K562 (cell line): ENCODE measurements around the gene HADHB. TPM values are rescaled to one million over a fixed set of nuclear protein-coding genes. Genes with fewer than 3 reads are reported as not detected.

Source experiments
- ATAC-seq: fragments of 200-7000 bp; cut with Tn5 transposase; 3 replicates; pipeline ENCODE4 v1.9.1; 2020; ENCODE audit warnings: moderate library complexity
- BruUV-seq: library from RNA; stranded (reverse); fragments of 400-500 nt; replicated peaks from 2 replicates; lab custom pipeline; 2021; lab: Mats Ljungman, UMichigan
- CTCF ChIA-PET: fragments of 300-600 bp; formaldehyde crosslinking; extraction: SDS; loops from one replicate; lab custom pipeline; 2021; ENCODE audit warnings: low intra/inter-chr PET ratio; lab: Yijun Ruan, JAX
- POLR2A ChIA-PET: fragments of 300-600, 350-650 bp; sonication (Branson Sonifier 250); formaldehyde crosslinking; extraction: SDS; loops from one replicate; lab custom pipeline; 2021; ENCODE audit warnings: antibody characterized with exemption, inconsistent platforms; lab: Yijun Ruan, JAX
- DNase-seq, 4 experiments: peaks; one replicate each; pipeline versions ENCODE4 v3.0.0 to v3.0.0-alpha.2; 2011 to 2018; ENCODE audit warnings: low spot score in 3 of 4, mixed read lengths in 3 of 4; ENCODE audit errors: extremely low read depth in 1 of 4
- FAIRE-seq: peaks from 2 replicates; lab custom pipeline; 2011; peaks lifted over from hg19 to GRCh38; lab: Jason Lieb, UNC
- H2AFZ ChIP-seq: 2 replicates; pipeline ENCODE4 v1.6.0; 2011; ENCODE audit warnings: low read depth, low read length, control low read depth, inconsistent platforms
- H3K27ac ChIP-seq: fragments of 200-600 bp; 3 replicates; pipeline ENCODE4 v1.8.0; 2011; ENCODE audit warnings: low read depth, mild to moderate bottlenecking, control low read depth, inconsistent platforms, low read length, moderate library complexity, mixed read lengths; ENCODE audit errors: extremely low read depth
- H3K27me3 ChIP-seq, 2 experiments: fragments of 300-600 bp in 1 of 2; 2 replicates in 1 of 2; 3 replicates in 1 of 2; pipeline versions ENCODE4 v1.6.0 to v1.8.0; 2011; ENCODE audit warnings: inconsistent platforms in 2 of 2, low read length in 2 of 2, mild to moderate bottlenecking in 1 of 2, mixed read lengths in 1 of 2, moderate library complexity in 1 of 2; ENCODE audit not compliant: control insufficient read depth in 2 of 2, insufficient read depth in 2 of 2
- H3K36me3 ChIP-seq: fragments of 300-600 bp; 3 replicates; pipeline ENCODE4 v1.8.0; 2011; ENCODE audit warnings: mild to moderate bottlenecking, low read length, inconsistent platforms; ENCODE audit not compliant: control insufficient read depth, insufficient read depth
- H3K4me1 ChIP-seq, 2 experiments: fragments of 200-600 bp in 1 of 2; replicated peaks in 1 of 2; 2 replicates in 1 of 2; 3 replicates in 1 of 2; pipeline versions ENCODE4 v1.5.1 to v1.8.0; 2011; ENCODE audit warnings: inconsistent platforms in 2 of 2, low read length in 2 of 2, mild to moderate bottlenecking in 1 of 2, mixed read lengths in 1 of 2, moderate library complexity in 1 of 2; ENCODE audit not compliant: control insufficient read depth in 2 of 2, insufficient read depth in 2 of 2
- H3K4me2 ChIP-seq: 2 replicates; pipeline ENCODE4 v1.6.1; 2011; ENCODE audit warnings: low read length, control low read depth, inconsistent platforms, mixed read lengths; ENCODE audit not compliant: insufficient read depth
- H3K4me3 ChIP-seq: fragments of 200-600 bp; sonication (generic), shearing (Covaris generic); 2 replicates; pipeline ENCODE4 v1.5.1; 2016; ENCODE audit warnings: control low read depth, inconsistent platforms
- H3K79me2 ChIP-seq: fragments of 200-600 bp; 3 replicates; pipeline ENCODE4 v1.8.0; 2011; ENCODE audit warnings: low read length, inconsistent platforms; ENCODE audit not compliant: control insufficient read depth, insufficient read depth
- H3K9ac ChIP-seq, 2 experiments: 2 replicates each; pipeline versions ENCODE4 v1.6.0 to v1.6.1; 2011; ENCODE audit warnings: low read depth in 2 of 2, low read length in 2 of 2, control low read depth in 1 of 2, inconsistent platforms in 1 of 2, mild to moderate bottlenecking in 1 of 2, mixed read lengths in 1 of 2; ENCODE audit not compliant: insufficient read depth in 1 of 2
- H3K9me1 ChIP-seq: one replicate; pipeline ENCODE4 v1.6.0; 2011; ENCODE audit warnings: inconsistent platforms, mild to moderate bottlenecking, low read length, moderate library complexity; ENCODE audit not compliant: control insufficient read depth, insufficient read depth
- H3K9me3 ChIP-seq: replicated peaks from 2 replicates; pipeline ENCODE4 v1.5.1; 2011; ENCODE audit warnings: low read depth, low read length, inconsistent platforms; ENCODE audit not compliant: control insufficient read depth, insufficient read depth
- H4K20me1 ChIP-seq: replicated peaks from 2 replicates; pipeline ENCODE4 v1.6.1; 2011; ENCODE audit warnings: low read length, inconsistent platforms, mixed read lengths; ENCODE audit not compliant: control insufficient read depth, insufficient read depth
- BHLHE40 ChIP-seq: IDR thresholded peaks from 2 replicates; pipeline ENCODE4 v1.6.1; 2011; ENCODE audit warnings: low read length, improper control_type of control experiment
- CBX1 ChIP-seq: sonication (generic); IDR thresholded peaks from 2 replicates; pipeline ENCODE4 v1.6.1; 2016; ENCODE audit warnings: antibody characterized with exemption, low read depth, mild to moderate bottlenecking
- CREB5 ChIP-seq: fragments of 250-450 bp; sonication (Bioruptor Pico); IDR thresholded peaks from 2 replicates; pipeline ENCODE4 v1.5.0; 2020; ENCODE audit warnings: mild to moderate bottlenecking
- CSDE1 ChIP-seq, 2 experiments: fragments of 450-650 bp; IDR thresholded peaks; 2 replicates each; pipeline ENCODE4 v1.6.1; 2016; ENCODE audit warnings: mild to moderate bottlenecking in 1 of 2
- HIVEP1 ChIP-seq: fragments of 250-450 bp; sonication (Bioruptor Pico); IDR thresholded peaks from 2 replicates; pipeline ENCODE4 v1.4.0; 2020; ENCODE audit warnings: mild to moderate bottlenecking
- L3MBTL2 ChIP-seq: fragments of 450-650 bp; IDR thresholded peaks from 2 replicates; pipeline ENCODE4 v1.6.1; 2016; ENCODE audit warnings: mild to moderate bottlenecking, moderate library complexity
- MCM2 ChIP-seq: fragments of 450-650 bp; IDR thresholded peaks from 2 replicates; pipeline ENCODE4 v1.6.1; 2017; ENCODE audit warnings: low read depth, mild to moderate bottlenecking
- MXI1 ChIP-seq: IDR thresholded peaks from 2 replicates; pipeline ENCODE4 v1.6.1; 2011; ENCODE audit warnings: low read depth, mild to moderate bottlenecking, improper control_type of control experiment, low read length
- TFAM ChIP-seq: fragments of 250-450 bp; sonication (Bioruptor Pico); conservative IDR thresholded peaks from 2 replicates; pipeline ENCODE4 v1.5.0; 2021; ENCODE audit warnings: mild to moderate bottlenecking, moderate library complexity
- ZNF280A ChIP-seq: fragments of 450-650 bp; IDR thresholded peaks from 2 replicates; pipeline ENCODE4 v1.6.1; 2018; ENCODE audit warnings: mild to moderate bottlenecking, low read depth; ENCODE audit not compliant: partially characterized antibody
- WGBS: fragments of 100-300 bp; shearing (Covaris generic); methylation state at CpG from one replicate; pipeline ENCODE4 v1.1.6; 2016; ENCODE audit warnings: low coverage, mixed read lengths; ENCODE audit not compliant: insufficient coverage; ENCODE audit errors: missing lambda C conversion rate; 5-methylcytosine and 5-hydroxymethylcytosine counted together
- in situ Hi-C: fragments of 300-500 bp; cut with MboI; formaldehyde crosslinking; loops from 4 replicates; pipeline ENCODE4 v1.15.0; 2018; ENCODE audit warnings: inconsistent platforms, mixed read lengths
- intact Hi-C: fragments of 100-400 bp; cut with micrococcal nuclease; formaldehyde crosslinking; loops from 2 replicates; pipeline ENCODE4 v1.14.2; 2022
- polyA plus RNA-seq, 8 experiments: library from polyadenylated mRNA; depleted of rRNA in 4 of 8; stranded (reverse) in 5 of 8; unstranded in 3 of 8; fragments of >200 nt; fragmentation: Nextera tagmentation in 2 of 8; fragmentation: Illumina TruSeq in 1 of 8; extraction: Ambion mirVana in 2 of 8; extraction: Trizol in 1 of 8; gene quantifications; 2 replicates each; pipeline versions ENCODE4 v1.2.1 to v1.2.3, GENCODE V29; 2011 to 2014; ENCODE audit warnings: inconsistent platforms in 1 of 8, missing spikeins in 1 of 8
- total RNA-seq, 7 experiments: library from RNA; depleted of rRNA in 6 of 7; stranded (reverse); fragments of >200 nt in 6 of 7; fragmentation: Illumina TruSeq in 2 of 7; extraction: Trizol in 2 of 7; gene quantifications; 2 replicates each; pipeline versions ENCODE4 v1.2.1 to v1.2.3, GENCODE V29; 2011 to 2021; ENCODE audit warnings: low replicate concordance in 1 of 7
- TF ChIP-seq, protein P1 (sequence below): sonication (generic); formaldehyde crosslinking; IDR thresholded peaks from 2 replicates; pipeline ENCODE4 v1.9.0; 2022; ENCODE audit warnings: mild to moderate bottlenecking, missing genetic modification reagents

HADHB gene
- total and polyA plus RNA-seq, 9 of the 15 experiments (the other 6 are each of a cell fraction or from before 2014, with no cell fraction given): 67.3 to 199 (median 100) TPM

- no peaks in the 10 kb centered on the region for H3K9me3 ChIP-seq
- H3K79me2 ChIP-seq: no peaks in the 10 kb centered on the region
- TF ChIP-seq HIVEP1: no peak
- TF ChIP-seq, protein P1, sequence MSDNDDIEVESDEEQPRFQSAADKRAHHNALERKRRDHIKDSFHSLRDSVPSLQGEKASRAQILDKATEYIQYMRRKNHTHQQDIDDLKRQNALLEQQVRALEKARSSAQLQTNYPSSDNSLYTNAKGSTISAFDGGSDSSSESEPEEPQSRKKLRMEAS: peak; percentile 40; the same call in 1 of the 2 replicates
- no peak for DNase-seq
- FAIRE-seq: no peak
- peaks cover 13 to 33% of the 10 kb centered on the region in 2 experiments for H3K4me1 ChIP-seq
- ATAC-seq: no peak
- no peak overlapping the region for H3K4me2 ChIP-seq
- no peak overlapping the region for H3K27ac ChIP-seq
- intact Hi-C loops: no loop called here
- H3K9ac ChIP-seq: no peak overlapping the region
- H3K4me3 ChIP-seq: no peak overlapping the region
- H3K36me3 ChIP-seq: no peaks in the 10 kb centered on the region
- no peak overlapping the region for H2AFZ ChIP-seq
- BruUV-seq: no TSS peak
- H4K20me1 ChIP-seq: no peaks in the 10 kb centered on the region
- H3K27me3 ChIP-seq: peaks cover 10 to 41% of the 10 kb centered on the region in 2 experiments
- in situ Hi-C loops: no loop called here
- H3K9me1 ChIP-seq: peaks cover 3% of the 10 kb centered on the region
- CTCF ChIA-PET: no interaction called here
- POLR2A ChIA-PET: interaction anchor here (1.2 kb wide), 1 partner anchor 9 kb away, joined by 4 read pairs; no protein-coding TSS in a partner anchor
- 26% methylated on average over 8 of the region's 9 CpGs for WGBS
These were observed 67.7 kb downstream of the HADHB start for GRCh38 chr2:26312471-26312870.

DNA sequence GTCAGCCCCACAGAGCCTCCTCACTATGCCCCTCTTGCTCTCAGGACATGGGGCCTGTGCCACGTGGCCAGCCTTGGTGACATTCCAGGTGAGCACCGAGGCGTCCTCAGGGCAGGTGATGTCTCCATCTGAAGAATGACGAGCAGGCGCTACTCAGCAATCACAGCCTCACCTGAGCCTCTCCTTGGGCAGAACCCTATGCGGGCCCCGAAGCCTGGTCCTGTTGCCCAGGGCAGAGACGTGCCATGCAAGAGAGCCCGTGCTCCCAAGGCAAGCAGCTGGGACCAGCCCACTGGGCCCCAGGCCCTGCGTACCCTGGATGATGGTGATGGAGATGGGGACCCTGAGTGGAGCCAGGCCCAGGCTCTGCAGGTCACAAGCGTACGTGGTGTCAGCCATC lies 68.7 kb downstream of the HADHB start:
- Histone ChIP-seq H3K27me3 (peaks cover 10 to 41% of the 10 kb centered on the region in 2 experiments; a peak in 4 of 5 replicates), H3K9me3 (no peaks in the 10 kb centered on the region), H3K9me1 (peaks cover 3% of the 10 kb centered on the region), H4K20me1 (no peaks in the 10 kb centered on the region), H3K4me3 (no peak overlapping the region), H3K4me1 (peaks cover 15 to 37% of the 10 kb centered on the region in 2 experiments), H3K4me2 (no peak overlapping the region), H3K9ac (no peak overlapping the region), H2AFZ (no peak overlapping the region), H3K79me2 (no peaks in the 10 kb centered on the region), H3K36me3 (no peaks in the 10 kb centered on the region), H3K27ac (no peak overlapping the region)
- in situ Hi-C loops: no loop called here
- FAIRE-seq (no peak), ATAC-seq (no peak), DNase-seq (no peak)
- intact Hi-C loops: no loop called here
- ChIA-PET CTCF (no interaction called here), POLR2A (interaction anchor here (1.4 kb wide), 1 partner anchor 14 kb away, joined by 3 read pairs; no protein-coding TSS in a partner anchor)
- WGBS: 40% methylated on average over 12 of the region's 12 CpGs
- no TSS peak for BruUV-seq
- TF ChIP-seq MXI1 (no peak), L3MBTL2 (no peak), CREB5 (CRISPR knock-in tag) (no peak), CSDE1 (IDR thresholded peaks at IDR 0.05) (no peak), TFAM (CRISPR knock-in tag) (no peak), MCM2 (no peak), ZNF280A (no peak), BHLHE40 (no peak), CBX1 (no peak)
